Stimulated activated CD4-positive, alpha-beta T cell treated with anti-CD3 and anti-CD28 coated beads, TNF-alpha, amount 100 ng/mL, for 48 hours (primary cell): ENCODE results near the gene RUNX1.
"Not testable (repeated sequence)": the region's sequence is repeated elsewhere in the genome, so short reads cannot be mapped to it uniquely, and the experiment has no call there.

Experiments used
- DNase-seq, 3 donors: peaks; one replicate each; pipeline ENCODE4 v3.0.0-alpha.2; 2020; ENCODE audit warnings: low read depth in 3 of 3

Gene RUNX1

DNA sequence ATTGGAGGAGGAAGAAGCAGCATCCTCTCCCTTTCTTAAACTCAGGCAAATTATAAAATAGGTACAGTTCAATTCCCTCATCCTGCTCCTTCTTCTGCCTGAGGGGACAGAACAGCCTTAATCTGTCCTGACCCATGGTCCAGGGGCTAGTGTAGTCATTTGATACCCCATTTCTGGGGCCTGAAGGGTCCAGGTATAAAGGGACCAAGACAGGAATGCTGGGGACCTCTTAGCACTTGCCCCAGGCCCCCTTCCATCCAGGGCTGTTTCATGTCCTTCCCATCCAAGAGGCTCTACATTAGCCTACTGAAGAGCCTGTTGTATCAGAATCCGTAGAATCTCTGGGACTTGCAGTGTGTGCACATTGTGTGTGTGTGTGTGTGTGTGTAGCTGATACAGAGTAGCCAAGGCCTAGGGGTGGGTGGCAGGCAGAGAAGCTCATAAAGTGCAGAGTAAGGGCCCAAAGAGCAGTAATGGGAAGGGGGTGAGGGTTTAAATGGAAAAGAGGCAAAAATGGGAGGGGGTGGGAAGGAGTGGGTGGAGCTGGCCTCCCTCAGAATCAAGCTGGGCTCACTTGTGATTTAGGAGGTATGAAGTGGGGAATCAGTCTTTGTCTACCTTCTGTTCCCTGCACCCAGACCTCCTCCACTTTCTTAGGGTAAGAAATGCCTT lies 32.4 kb downstream of the RUNX1 start:
- DNase-seq, result no peak

- no peak for DNase-seq
Measured at GRCh38 chr21:35016071-35016470, 33.0 kb downstream of the RUNX1 start.

- no peak for DNase-seq
Measured at GRCh38 chr21:35015435-35016024, 33.6 kb downstream of the RUNX1 start.

GRCh38 chr21:35014302-35015041 lies 34.6 kb downstream of the RUNX1 start:
- no peak for DNase-seq

GRCh38 chr21:35011681-35012080 lies 37.4 kb downstream of the RUNX1 start:
- DNase-seq, result no peak

GRCh38 chr21:35010447-35010846 lies 38.7 kb downstream of the RUNX1 start:
- no peak for DNase-seq

- DNase-seq, result no peak
Measured at GRCh38 chr21:35007348-35007747, 41.8 kb downstream of the RUNX1 start.

DNA sequence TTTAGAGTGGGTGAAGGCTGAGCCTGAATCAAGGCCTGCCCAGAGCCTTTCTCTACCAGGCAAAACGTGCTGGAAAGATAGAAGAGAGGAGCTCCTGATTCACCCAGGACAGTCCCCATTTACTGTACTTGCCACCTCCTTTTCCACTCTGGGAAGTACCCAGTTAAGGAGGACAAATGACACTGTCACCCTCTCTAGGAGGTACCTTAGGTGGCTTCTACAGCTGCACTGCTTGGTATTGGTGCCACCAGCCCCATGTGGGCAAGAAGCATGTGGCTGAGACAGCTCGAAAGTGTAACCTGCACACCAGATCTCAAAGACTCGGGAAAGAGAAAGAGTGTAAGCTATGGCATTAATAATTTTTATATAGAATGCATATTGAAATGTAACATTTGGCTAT lies 42.3 kb downstream of the RUNX1 start:
- no peak for DNase-seq

- no peak for DNase-seq
Measured at GRCh38 chr21:35006248-35006647, 42.9 kb downstream of the RUNX1 start.

DNA sequence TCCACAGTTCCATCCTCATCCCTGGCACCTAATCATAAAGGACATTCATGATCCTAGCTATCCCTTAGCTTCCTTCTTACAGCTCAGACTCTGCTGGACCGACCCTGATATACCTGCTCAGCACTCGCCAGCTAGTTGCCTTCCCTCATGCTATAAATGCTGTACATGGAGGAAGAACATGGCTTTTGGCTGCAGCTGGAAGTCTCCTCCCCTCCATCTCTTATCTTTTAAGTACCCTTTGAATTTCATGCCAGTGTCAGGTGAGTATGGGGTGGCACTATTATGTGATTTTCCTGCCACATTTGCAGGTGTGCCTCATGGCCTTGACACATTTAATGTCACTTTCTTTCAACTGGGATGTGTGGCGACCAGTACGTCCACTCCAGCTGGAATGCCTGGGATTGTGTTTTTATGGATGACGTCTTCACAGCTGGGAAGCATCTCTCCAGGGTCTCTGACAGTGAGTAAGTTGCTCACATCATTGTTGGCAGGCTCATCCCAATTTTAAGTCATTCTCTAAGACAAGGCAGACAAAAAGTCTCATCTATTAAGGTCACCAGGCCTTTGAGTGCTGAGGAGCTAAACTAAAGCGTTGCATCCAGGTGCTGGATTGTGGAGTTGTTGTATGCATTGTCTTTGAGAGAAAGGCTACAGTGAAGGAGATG lies 43.4 kb downstream of the RUNX1 start:
- no peak for DNase-seq

DNA sequence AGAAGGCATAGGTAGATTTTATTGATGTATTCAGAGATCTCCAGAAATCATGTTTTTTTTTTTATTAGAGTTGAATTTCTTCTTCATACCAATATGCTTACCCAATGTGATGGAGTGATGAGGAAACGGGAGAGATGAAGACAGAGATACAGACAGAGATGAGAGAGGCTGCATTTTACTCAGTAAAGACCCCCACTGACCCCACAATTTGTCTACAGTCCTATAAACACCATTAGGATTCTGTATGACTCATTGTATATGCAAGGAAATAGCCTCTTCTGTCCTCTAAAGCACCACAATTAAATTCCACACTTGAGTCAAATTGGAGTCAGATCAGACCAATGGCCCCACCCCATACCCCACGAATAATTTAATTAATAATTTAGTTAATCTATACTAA lies 44.0 kb downstream of the RUNX1 start:
- no peak for DNase-seq

DNA sequence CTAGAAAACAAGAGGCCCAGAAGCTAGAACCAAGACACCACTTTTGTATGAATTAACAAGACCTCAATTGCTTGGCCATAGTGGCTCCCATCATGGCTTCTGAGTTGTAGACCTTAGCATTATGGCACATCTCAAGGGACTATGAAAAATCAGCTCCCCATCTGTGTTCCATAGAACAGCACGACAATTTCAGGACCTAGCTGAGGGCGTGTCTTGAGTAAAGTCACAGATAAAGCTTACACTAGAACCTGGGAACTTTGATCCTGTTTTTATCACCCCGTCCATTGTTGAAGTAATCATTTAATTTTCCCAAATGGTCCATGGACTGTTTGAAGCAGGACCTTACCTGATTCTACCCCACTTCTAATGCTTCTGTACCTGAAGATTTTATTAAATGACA lies 44.8 kb downstream of the RUNX1 start:
- DNase-seq, result no peak

- DNase-seq, result no peak
Measured at GRCh38 chr21:35002879-35003722, 46.0 kb downstream of the RUNX1 start.

DNA sequence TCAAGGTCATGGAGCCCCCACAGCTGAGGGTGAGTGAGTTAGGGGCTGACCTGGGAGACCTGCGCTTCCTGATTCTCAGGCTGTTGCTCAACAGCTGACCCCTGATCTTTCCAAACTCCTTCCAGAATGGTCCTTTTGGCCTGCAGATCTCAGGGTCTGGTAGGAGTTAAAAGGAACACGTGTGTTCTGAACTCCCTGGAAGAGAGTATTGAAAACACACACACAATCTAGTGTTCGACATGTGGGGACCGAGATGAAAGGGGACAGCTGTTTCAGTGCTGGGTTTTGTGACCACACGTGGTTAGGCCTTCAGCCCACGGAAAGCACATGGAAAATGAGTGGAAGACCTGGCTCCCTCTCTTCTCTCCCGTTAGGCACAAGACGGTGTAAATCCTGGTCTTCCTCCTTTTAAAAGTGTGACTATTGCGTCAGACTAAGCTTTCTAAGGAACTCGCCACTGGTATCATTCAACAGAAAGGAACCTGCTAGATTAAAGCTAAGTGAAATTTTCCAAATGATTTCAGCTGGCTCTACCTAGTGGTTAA lies 49.6 kb downstream of the RUNX1 start:
- DNase-seq, result no peak

DNA sequence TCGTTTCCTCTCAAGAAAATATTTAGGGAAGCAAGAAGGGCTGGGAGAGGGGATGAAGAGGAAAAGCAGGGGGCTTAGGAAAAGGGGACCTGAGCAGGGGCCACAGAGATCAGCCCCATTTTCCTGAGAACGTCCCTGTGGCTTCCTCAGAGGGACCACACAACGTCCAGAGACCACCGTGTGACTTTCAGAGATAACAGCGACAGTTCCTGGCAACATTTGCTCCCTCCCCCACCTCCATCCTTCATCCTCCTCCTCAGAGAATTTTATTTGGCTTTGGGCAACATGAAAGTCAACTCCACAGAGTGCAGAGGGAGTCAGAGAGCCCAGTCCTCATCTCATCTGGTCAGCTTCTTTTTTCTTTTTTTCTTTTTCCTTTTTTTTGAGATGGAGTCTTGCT lies 50.9 kb downstream of the RUNX1 start:
- no peak for DNase-seq

DNA sequence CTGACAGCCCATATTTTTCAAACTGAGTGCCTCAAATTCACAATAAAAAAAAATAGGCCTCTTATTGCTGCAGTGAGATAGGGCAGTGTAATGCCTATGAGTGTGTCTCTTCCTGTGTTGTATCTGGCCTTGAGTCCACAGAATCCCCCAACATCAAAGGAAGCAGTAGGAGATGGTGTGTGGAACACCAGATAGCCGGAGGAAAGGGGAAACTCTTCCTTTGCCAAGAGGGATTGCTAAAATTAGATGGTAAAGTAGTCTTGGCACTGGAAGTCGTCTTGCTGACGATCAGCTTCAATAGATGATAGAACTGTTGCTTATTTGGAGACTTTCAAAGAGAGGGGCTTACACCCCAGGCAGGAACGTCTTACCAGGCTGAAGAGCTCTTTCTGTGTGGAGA lies 51.8 kb downstream of the RUNX1 start:
- no peak for DNase-seq

DNA sequence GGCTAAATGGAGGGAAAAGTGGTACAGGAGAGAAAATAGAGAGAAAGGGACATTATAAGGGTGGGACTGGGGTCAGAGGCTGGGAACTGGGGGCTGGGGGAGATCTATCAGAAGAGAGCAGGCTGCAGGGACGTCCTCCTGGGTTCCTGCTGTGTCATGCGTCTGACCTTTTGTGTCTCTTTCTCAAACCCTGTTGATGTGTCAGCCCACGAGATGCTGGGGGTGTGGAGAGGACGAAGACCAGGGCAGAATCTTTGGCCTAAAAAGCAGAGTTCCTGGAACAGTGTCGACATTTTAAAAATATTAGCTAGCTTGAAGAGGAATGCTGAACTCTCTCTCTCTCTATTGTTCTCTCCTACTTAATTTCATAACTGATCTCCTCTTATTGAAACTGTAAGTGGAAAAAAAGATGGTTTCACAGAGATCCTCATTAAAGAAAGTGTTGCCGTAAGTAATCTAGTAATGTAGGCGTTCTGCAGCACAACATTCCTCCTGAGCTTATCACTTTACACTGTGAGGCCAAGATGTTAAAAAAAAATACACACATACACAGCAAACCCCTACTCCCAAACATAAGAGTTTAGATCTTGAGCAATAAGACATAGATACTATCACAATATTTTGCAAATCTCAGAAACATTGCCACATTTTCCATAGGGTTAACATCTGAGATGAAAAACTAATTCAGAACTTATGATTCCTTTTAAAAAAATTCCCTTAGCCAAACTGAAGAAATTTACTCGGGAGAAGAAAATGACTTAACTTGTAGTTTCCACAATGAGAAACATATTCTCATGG lies 52.6 kb downstream of the RUNX1 start:
- DNase-seq, result no peak

GRCh38 chr21:34995979-34996303 lies 53.2 kb downstream of the RUNX1 start:
- no peak for DNase-seq

GRCh38 chr21:34994766-34995631 lies 54.1 kb downstream of the RUNX1 start:
- no peak for DNase-seq

DNA sequence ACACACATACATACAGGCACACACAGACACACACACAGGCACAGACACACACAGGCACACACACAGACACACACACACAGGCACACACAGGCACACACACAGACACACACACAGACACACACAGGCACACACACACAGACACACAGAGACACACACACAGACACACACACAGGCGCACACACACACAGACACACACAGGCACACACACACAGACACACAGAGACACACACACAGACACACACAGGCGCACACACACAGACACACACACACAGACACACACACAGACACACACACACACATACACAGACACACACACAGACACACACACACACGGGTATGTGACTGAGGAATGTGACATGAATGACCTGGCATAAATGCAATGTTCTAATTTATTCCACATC lies 55.6 kb downstream of the RUNX1 start:
- DNase-seq, result not testable (repeated sequence)
